ENCODE measurements around the gene PDPR. TPM values are rescaled to one million over a fixed set of nuclear protein-coding genes. Genes with fewer than 3 reads are reported as not detected.
A peak's percentile ranks its signal among the peaks of the same experiment; 100 is the strongest.
"Not testable (repeated sequence)": the region's sequence is repeated elsewhere in the genome, so short reads cannot be mapped to it uniquely, and the experiment has no call there.

Gene PDPR
- total and polyA plus RNA-seq, 3 donors from 2014 or later = 28.6 to 56.0 (median 53.6) TPM

DNA sequence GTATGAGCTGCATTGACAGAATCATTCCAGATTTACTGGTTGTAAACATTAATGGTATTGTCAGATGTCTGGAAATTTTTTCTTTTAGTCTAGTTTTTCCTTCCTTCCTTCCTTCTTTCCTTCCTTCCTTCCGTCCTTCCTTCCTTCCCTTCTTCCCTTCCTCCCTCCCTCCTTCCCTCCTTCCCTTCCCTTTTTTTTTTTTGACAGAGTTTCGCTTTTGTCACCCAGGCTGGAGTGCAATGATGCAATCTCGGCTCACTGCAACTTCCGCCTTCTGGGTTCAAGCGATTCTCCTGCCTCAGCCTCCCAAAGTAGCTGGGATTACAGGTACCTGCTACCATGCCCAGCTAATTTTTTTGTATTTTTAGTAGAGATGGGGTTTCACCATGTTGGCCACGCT is 24.8 kb upstream of the PDPR start:
- not testable (repeated sequence) for H3K4me1 ChIP-seq
- 92 to 93% methylated on average over 6 of the region's 6 CpGs for WGBS, 2 donors

DNA sequence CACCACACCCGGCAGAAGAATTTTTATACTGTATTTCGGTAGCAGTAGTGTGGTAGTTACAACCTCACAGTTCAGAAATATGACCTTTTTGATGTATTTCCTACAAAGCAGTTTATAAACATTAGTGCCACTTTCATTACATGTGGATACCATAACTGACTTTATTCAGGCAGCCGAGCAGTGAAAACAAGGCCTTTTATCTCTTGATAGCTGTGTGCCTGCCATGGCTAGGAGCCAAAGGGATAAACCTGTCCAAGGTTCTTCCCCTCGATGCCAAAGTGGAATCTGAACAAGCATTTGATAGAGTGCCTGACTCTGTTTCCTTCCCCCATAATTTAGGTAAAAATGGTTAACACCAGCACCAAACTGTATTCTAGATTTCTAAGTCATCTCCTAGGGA is 23.0 kb upstream of the PDPR start:
- DNase-seq = not testable (repeated sequence)
- 72 to 86% methylated on average over 3 to 4 of the region's 4 CpGs for WGBS, 2 donors

More for the DNA sequence above, 24.8 kb upstream of the PDPR start:
- H3K27ac ChIP-seq; H3K27me3 ChIP-seq; H3K36me3 ChIP-seq (ENCODE audit: low read depth, missing control alignments); intact Hi-C loops (cut with DNase I; ENCODE audit: low total_unique reads); H3K9me3 ChIP-seq; DNase-seq; H3K4me3 ChIP-seq: not testable (repeated sequence)

DNA sequence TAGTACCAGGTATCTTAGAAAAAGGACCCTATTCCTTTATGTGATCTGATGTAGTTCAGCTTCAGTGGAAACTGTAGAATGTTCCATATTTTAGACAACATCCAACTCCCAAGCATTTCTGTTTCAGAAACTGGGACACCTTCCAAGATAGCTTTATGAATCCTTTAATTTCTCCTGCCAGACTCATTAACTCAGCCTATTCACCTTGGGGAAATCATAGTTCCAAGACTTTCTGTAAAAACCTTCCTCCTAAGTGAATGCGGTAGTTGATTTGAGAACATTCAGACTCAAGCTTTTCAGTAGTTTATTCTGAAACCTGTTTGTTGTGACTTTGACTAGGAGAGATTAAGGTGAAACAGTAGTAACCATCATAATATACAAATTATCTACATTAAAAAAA is 20.0 kb upstream of the PDPR start:
- intact Hi-C loops (cut with DNase I; ENCODE audit: low total_unique reads); DNase-seq; H3K9me3 ChIP-seq; H3K36me3 ChIP-seq (ENCODE audit: low read depth, missing control alignments); H3K4me3 ChIP-seq; H3K27ac ChIP-seq; H3K4me1 ChIP-seq; H3K27me3 ChIP-seq: not testable (repeated sequence)
- 71 to 73% methylated on average over 1 of the region's 1 CpG for WGBS, 2 donors

More for the DNA sequence above, 23.0 kb upstream of the PDPR start:
- H3K36me3 ChIP-seq (ENCODE audit: low read depth, missing control alignments); H3K27ac ChIP-seq; H3K9me3 ChIP-seq; H3K27me3 ChIP-seq; H3K4me1 ChIP-seq; intact Hi-C loops (cut with DNase I; ENCODE audit: low total_unique reads); H3K4me3 ChIP-seq: not testable (repeated sequence)

DNA sequence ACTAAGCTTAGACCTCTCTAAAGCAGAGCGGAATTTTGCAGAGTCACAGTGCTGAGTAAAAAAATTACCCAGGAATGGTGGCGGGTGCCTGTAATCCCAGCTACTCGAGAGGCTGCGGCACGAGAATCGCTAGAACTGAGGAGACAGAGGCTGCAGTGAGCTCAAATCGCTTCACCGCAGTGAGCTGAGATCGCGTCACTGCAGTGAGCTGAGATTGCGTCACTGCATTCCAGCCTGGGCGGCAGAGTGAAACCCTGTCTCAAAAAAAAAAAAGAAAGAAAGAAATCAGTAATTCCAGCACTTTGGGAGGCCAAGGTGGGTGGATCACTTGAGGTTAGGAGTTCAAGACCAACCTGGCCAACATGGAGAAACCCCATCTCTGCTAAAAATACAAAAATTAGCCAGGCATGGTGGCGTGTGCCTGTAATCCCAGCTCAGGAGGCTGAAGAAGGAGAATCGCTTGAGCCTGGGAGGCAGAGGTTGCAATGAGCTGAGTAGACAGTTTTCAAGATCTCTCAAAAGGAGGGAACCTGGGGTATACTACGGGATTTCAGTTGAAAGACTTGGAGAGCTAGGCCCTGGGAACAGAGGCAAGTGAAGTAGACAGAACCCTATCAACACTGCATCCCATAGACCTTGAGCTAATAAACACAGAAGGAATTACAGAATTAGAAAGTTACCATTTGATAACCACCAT is 4.4 kb upstream of the PDPR start:
- intact Hi-C loops (cut with DNase I; ENCODE audit: low total_unique reads); H3K36me3 ChIP-seq (ENCODE audit: low read depth, missing control alignments); DNase-seq; H3K4me3 ChIP-seq; H3K9me3 ChIP-seq; H3K27ac ChIP-seq; H3K4me1 ChIP-seq; H3K27me3 ChIP-seq: not testable (repeated sequence)
- WGBS, 2 donors = 89 to 94% methylated on average over 13 to 15 of the region's 15 CpGs

DNA sequence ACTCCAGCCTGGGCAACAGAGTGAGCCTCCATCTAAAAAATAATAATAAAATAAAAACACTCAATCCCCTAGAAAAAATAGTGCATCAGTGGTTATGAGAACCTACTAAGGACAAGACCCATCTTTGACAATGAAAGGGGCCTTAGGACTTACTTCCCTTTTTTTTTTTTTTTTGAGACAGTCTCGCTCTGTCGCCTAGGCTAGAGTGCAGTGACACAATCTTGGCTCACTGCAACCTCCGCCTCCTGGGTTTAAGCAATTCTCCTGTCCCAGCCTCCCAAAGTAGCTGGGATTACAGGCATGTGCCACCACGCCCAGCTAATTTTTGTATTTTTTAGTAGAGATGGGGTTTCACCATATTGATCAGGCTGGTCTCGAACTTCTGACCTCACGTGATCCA is 2.0 kb upstream of the PDPR start:
- H3K4me1 ChIP-seq; H3K9me3 ChIP-seq; DNase-seq; H3K4me3 ChIP-seq; H3K36me3 ChIP-seq (ENCODE audit: low read depth, missing control alignments); H3K27ac ChIP-seq; H3K27me3 ChIP-seq; intact Hi-C loops (cut with DNase I; ENCODE audit: low total_unique reads): not testable (repeated sequence)
- WGBS, 2 donors = 81 to 94% methylated on average over 3 to 6 of the region's 6 CpGs

DNA sequence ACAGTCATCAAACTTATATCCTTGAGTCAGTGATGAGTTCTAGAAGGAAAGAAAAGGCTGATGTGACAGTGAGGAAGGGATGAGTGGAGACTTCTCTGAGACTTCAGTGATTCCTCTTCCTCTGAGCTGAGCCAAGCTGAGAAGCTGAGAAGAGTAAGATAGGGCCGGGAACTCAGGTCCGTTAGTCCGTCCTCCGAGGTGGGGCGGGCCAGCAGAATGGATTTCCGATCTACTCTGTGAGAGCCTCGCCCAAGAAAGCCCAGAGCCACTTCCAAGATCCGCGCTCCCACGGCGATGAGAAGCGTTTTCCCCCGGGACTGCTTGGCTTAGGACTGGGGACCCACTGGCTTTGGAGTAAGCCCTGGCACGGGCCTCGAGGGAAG is 542 bp upstream of the PDPR start:
- WGBS, 2 donors = 0% methylated on average over 1 of the region's 15 CpGs; no CpG with 5 or more reads in 1 of the 2 donors
- H3K27me3 ChIP-seq; H3K4me1 ChIP-seq; DNase-seq; intact Hi-C loops (cut with DNase I; ENCODE audit: low total_unique reads); H3K9me3 ChIP-seq; H3K36me3 ChIP-seq (ENCODE audit: low read depth, missing control alignments): not testable (repeated sequence)
- H3K27ac ChIP-seq = peak overlapping the region; percentile 86 to 88
- H3K4me3 ChIP-seq = peak overlapping the region; percentile 65 to 87

DNA sequence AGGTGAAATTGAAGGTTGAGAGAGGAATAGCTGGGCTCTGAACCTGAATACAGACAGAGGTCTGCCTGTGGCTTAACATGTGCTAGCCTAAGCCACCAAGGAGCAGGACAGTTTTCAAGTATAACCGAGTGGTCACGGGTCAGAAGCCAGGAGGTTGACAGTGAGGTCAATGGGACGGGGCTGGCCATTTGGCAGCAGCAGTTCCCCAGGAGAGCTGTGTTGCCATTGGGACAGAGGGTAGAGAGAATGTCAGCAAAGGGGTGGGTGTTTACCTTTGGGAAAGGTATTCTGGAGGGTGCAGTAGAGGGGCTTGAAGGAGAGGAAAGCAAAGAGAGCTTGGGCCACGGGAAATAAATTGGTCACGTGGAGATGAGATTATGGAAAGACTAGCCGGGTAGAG is 4.2 kb downstream of the PDPR start:
- H3K9me3 ChIP-seq; H3K27me3 ChIP-seq; intact Hi-C loops (cut with DNase I; ENCODE audit: low total_unique reads); DNase-seq; H3K27ac ChIP-seq; H3K4me3 ChIP-seq; H3K4me1 ChIP-seq; H3K36me3 ChIP-seq (ENCODE audit: low read depth, missing control alignments): not testable (repeated sequence)
- 77 to 78% methylated on average over 6 of the region's 6 CpGs for WGBS, 2 donors

DNA sequence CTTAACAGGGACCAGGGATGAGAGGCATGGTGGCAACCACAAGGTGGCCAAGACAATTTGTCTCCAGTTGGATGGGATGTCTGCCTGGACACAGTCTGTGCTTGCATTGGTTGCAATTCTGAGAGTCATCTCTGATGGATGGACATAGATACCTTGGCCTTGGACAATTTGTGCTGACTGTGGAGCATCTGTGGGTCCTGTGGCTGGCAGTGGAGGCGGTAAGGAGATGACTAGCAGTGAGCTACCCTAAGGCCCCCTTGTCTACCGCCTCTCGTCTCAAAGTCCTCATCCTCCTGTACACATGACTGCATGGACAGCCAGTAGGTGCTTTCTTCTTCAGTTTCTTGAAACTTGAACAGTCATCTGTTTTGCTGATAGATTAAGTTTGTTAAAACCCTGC is 4.6 kb downstream of the PDPR start:
- DNase-seq; H3K36me3 ChIP-seq (ENCODE audit: low read depth, missing control alignments); H3K4me1 ChIP-seq; H3K27me3 ChIP-seq; H3K4me3 ChIP-seq; H3K27ac ChIP-seq; H3K9me3 ChIP-seq; intact Hi-C loops (cut with DNase I; ENCODE audit: low total_unique reads): not testable (repeated sequence)
- WGBS, 2 donors = 100% methylated on average over 1 to 3 of the region's 3 CpGs

DNA sequence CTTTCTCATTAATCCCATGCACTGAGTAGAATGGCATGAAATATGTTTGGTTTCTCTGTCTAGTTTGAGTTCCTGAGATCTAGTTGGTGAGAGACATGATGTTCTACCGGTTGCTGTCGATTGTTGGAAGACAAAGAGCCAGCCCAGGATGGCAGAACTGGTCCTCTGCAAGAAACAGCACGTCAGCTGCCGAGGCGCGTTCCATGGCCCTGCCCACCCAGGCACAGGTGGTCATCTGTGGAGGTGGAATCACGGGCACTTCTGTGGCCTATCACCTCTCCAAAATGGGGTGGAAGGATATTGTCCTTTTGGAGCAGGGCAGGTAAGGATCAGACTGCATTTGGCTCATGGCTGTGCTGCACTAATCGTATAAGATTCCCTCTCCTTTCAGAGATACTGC is 6.3 kb downstream of the PDPR start:
- H3K27me3 ChIP-seq; intact Hi-C loops (cut with DNase I; ENCODE audit: low total_unique reads); H3K9me3 ChIP-seq; H3K36me3 ChIP-seq (ENCODE audit: low read depth, missing control alignments); H3K4me3 ChIP-seq; H3K4me1 ChIP-seq; H3K27ac ChIP-seq; DNase-seq: not testable (repeated sequence)
- 94% methylated on average over 8 of the region's 8 CpGs for WGBS, 2 donors

DNA sequence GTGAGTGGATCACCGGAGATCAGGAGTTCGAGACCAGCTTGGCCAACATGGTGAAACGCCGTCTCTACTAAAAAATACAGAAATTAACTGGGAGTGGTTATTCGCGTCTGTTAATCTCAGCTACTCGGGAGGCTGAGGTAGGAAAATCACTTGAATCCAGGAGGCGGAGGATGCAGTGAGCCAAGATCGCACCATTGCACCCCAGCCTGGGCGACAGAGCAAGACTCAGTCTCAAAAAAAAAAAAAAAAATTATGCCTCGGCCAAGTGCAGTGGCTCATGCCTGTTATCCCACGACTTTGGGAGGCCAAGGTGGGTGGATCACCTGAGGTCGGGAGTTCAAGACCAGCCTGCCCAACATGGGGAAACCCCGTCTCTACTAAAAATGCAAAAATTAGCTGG is 9.7 kb downstream of the PDPR start:
- intact Hi-C loops (cut with DNase I; ENCODE audit: low total_unique reads); H3K9me3 ChIP-seq; H3K36me3 ChIP-seq (ENCODE audit: low read depth, missing control alignments); H3K4me3 ChIP-seq; H3K4me1 ChIP-seq; DNase-seq; H3K27me3 ChIP-seq; H3K27ac ChIP-seq: not testable (repeated sequence)
- WGBS, 2 donors = 89 to 90% methylated on average over 14 of the region's 14 CpGs

DNA sequence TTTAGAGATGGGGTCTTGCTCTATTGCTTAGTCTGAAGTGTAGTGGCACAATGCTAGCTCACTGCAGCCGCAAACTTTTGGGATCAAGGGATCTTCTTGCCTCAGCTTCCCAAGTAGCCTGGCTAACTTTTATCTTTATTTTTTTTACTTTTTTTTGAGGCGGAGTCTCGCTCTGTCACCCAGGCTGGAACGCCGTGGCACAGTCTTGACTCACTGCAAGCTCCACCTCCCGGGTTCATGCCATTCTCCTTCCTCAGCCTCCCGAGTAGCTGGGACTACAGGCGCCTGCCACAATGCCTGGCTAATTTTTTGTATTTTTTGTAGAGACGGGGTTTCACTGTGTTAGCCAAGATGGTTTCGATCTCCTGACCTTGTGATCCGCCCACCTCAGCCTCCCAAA is 12.1 kb downstream of the PDPR start:
- H3K9me3 ChIP-seq; H3K4me1 ChIP-seq; H3K27me3 ChIP-seq; H3K27ac ChIP-seq; H3K4me3 ChIP-seq; H3K36me3 ChIP-seq (ENCODE audit: low read depth, missing control alignments); intact Hi-C loops (cut with DNase I; ENCODE audit: low total_unique reads); DNase-seq: not testable (repeated sequence)
- 88 to 95% methylated on average over 11 of the region's 11 CpGs for WGBS, 2 donors

DNA sequence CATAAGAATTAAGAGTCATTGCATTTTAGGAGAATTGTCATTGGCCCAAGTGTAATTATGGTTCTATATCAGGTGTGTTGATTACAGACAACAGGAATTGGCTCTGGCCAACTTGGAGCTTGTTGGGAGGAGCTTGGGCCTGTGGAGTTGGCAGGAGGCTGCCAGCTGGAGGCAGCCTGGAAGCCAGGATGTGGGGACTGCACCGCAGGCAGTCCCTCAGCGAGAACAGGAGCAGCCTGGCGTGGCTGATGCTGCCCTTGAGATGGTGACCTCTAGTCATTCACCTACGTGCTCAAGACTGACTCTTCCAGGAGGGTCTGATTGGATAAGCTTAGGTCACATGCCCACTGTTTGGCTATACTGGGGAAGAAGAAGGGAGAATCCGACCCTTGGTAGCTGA is 13.6 kb downstream of the PDPR start:
- 81 to 85% methylated on average over 4 to 5 of the region's 5 CpGs for WGBS, 2 donors
- H3K27me3 ChIP-seq; H3K4me1 ChIP-seq; DNase-seq; H3K27ac ChIP-seq; H3K4me3 ChIP-seq; H3K36me3 ChIP-seq (ENCODE audit: low read depth, missing control alignments); H3K9me3 ChIP-seq; intact Hi-C loops (cut with DNase I; ENCODE audit: low total_unique reads): not testable (repeated sequence)

DNA sequence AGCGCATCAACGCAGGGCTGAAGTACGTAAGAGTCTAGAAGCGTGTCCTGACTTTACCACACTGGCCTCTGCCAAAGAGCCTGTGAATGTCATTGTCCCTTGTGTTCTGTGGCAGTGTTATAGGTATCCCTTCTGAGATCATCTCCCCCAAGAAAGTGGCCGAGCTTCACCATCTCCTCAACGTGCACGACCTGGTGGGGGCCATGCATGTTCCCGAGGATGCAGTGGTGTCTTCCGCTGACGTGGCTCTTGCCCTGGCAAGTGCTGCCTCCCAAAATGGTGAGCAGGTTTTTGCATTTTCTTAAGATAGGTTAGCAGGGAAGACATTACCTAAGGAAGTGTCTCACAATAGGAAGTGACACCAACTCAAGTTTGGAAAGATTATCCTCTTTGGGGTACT is 14.7 kb downstream of the PDPR start:
- H3K4me1 ChIP-seq; H3K4me3 ChIP-seq; H3K27me3 ChIP-seq; H3K36me3 ChIP-seq (ENCODE audit: low read depth, missing control alignments); DNase-seq; H3K9me3 ChIP-seq; intact Hi-C loops (cut with DNase I; ENCODE audit: low total_unique reads); H3K27ac ChIP-seq: not testable (repeated sequence)
- WGBS, 2 donors = 93 to 97% methylated on average over 6 to 8 of the region's 10 CpGs
